GM12878 (cell line): ENCODE results near the gene ASMTL. TPM values are rescaled to one million over a fixed set of nuclear protein-coding genes. Genes with fewer than 3 reads are reported as not detected.

Experiments
- CEBPB ChIP-seq, 2 experiments: fragments of 150-350 bp in 1 of 2; IDR thresholded peaks; 2 replicates each; pipeline ENCODE4 v1.6.1; 2012 to 2014; ENCODE audit warnings: low read depth in 2 of 2, low read length in 2 of 2, borderline replicate concordance in 1 of 2, inconsistent platforms in 1 of 2
- E2F8 ChIP-seq: fragments of 450-650 bp; IDR thresholded peaks from 2 replicates; pipeline ENCODE4 v1.6.1; 2018; ENCODE audit warnings: mild to moderate bottlenecking, low read depth, moderate library complexity; ENCODE audit not compliant: partially characterized antibody
- EED ChIP-seq: sonication (generic); IDR thresholded peaks from 2 replicates; pipeline ENCODE4 v1.6.1; 2016; ENCODE audit warnings: antibody characterized with exemption, low read depth
- EP300 ChIP-seq, 2 experiments: fragments of 150-350 bp in 1 of 2; IDR thresholded peaks; 2 replicates each; pipeline ENCODE4 v1.6.1; 2011 to 2012; ENCODE audit warnings: low read depth in 2 of 2, low read length in 2 of 2, borderline replicate concordance in 1 of 2, improper control_type of control experiment in 1 of 2, inconsistent platforms in 1 of 2; ENCODE audit not compliant: control insufficient read depth in 1 of 2
- FOS ChIP-seq: IDR thresholded peaks from 3 replicates; pipeline ENCODE4 v1.6.1; 2011; ENCODE audit warnings: borderline replicate concordance; ENCODE audit not compliant: insufficient read length; ENCODE audit errors: extremely low read depth
- GATAD2B ChIP-seq: fragments of 450-650 bp; conservative IDR thresholded peaks from 2 replicates; pipeline ENCODE4 v1.6.1; 2017; ENCODE audit warnings: low read depth, mild to moderate bottlenecking, moderate library complexity
- HDAC6 ChIP-seq: fragments of 200-600 bp; sonication (generic); IDR thresholded peaks from one replicate; pipeline ENCODE4 v1.8.0; 2017; ENCODE audit warnings: antibody characterized with exemption; ENCODE audit not compliant: unreplicated experiment
- IRF4 ChIP-seq: IDR thresholded peaks from 2 replicates; pipeline ENCODE4 v1.6.1; 2011; ENCODE audit warnings: low read depth, low read length
- MEF2A ChIP-seq: IDR thresholded peaks from 2 replicates; pipeline ENCODE4 v1.6.1; 2011; ENCODE audit warnings: low read depth, mild to moderate bottlenecking, low read length, moderate library complexity; ENCODE audit not compliant: insufficient read depth
- MTA2 ChIP-seq: fragments of 450-650 bp; IDR thresholded peaks from 2 replicates; pipeline ENCODE4 v1.6.1; 2016; ENCODE audit warnings: low read depth, mild to moderate bottlenecking, moderate library complexity
- PKNOX1 ChIP-seq: fragments of 450-650 bp; IDR thresholded peaks from 2 replicates; pipeline ENCODE4 v1.6.1; 2016; ENCODE audit warnings: mild to moderate bottlenecking
- PML ChIP-seq: IDR thresholded peaks from 2 replicates; pipeline ENCODE4 v1.6.1; 2012; ENCODE audit warnings: low read length, inconsistent platforms
- RBBP5 ChIP-seq: fragments of 200-600 bp; sonication (generic); conservative IDR thresholded peaks from 2 replicates; pipeline ENCODE4 v1.6.1; 2016
- REST ChIP-seq: IDR thresholded peaks from 2 replicates; pipeline ENCODE4 v1.6.1; 2012; ENCODE audit warnings: mild to moderate bottlenecking, low read depth, low read length
- RFX5 ChIP-seq: IDR thresholded peaks from 2 replicates; pipeline ENCODE4 v1.6.1; 2011; ENCODE audit warnings: low read depth, low read length, improper control_type of control experiment
- SP1 ChIP-seq: IDR thresholded peaks from one replicate; pipeline ENCODE4 v1.6.1; 2011; ENCODE audit warnings: low read depth, low read length
- SRF ChIP-seq, 2 experiments: IDR thresholded peaks; 2 replicates each; pipeline ENCODE4 v1.6.1; 2011; ENCODE audit warnings: low read depth in 2 of 2, low read length in 2 of 2, mild to moderate bottlenecking in 1 of 2, moderate library complexity in 1 of 2
- SUPT20H ChIP-seq: IDR thresholded peaks from 2 replicates; pipeline ENCODE4 v1.6.1; 2011; ENCODE audit warnings: low read depth, mild to moderate bottlenecking, low read length, moderate library complexity, borderline replicate concordance; ENCODE audit not compliant: control insufficient read depth
- TARDBP ChIP-seq: IDR thresholded peaks from 2 replicates; pipeline ENCODE4 v1.6.1; 2016; ENCODE audit warnings: borderline replicate concordance
- TBL1XR1 ChIP-seq: IDR thresholded peaks from 2 replicates; pipeline ENCODE4 v1.6.1; 2012; ENCODE audit warnings: low read depth, low read length, improper control_type of control experiment
- TCF3 ChIP-seq: IDR thresholded peaks from 2 replicates; pipeline ENCODE4 v1.6.1; 2012; ENCODE audit warnings: low read depth, mild to moderate bottlenecking, low read length, borderline replicate concordance; ENCODE audit not compliant: insufficient read depth
- TCF7 ChIP-seq: IDR thresholded peaks from 2 replicates; pipeline ENCODE4 v1.6.1; 2014; ENCODE audit warnings: antibody characterized with exemption, borderline replicate concordance
- YBX1 ChIP-seq: fragments of 450-650 bp; IDR thresholded peaks from 2 replicates; pipeline ENCODE4 v1.6.1; 2016; ENCODE audit warnings: antibody characterized with exemption
- ZNF217 ChIP-seq: fragments of 450-650 bp; IDR thresholded peaks from 2 replicates; pipeline ENCODE4 v1.6.1; 2017; ENCODE audit warnings: antibody characterized with exemption, mild to moderate bottlenecking
- ZNF622 ChIP-seq: fragments of 450-650 bp; IDR thresholded peaks from 2 replicates; pipeline ENCODE4 v1.6.1; 2017; ENCODE audit warnings: mild to moderate bottlenecking, inconsistent platforms
- polyA plus RNA-seq, 11 experiments: library from polyadenylated mRNA; depleted of rRNA in 4 of 11; unstranded in 6 of 11; stranded (reverse) in 5 of 11; fragments of >200 nt; fragmentation: Nextera tagmentation in 4 of 11; fragmentation: Illumina TruSeq in 1 of 11; extraction: Ambion mirVana in 4 of 11; extraction: Trizol in 1 of 11; gene quantifications; 1 replicate in 1 of 11; 2 replicates in 10 of 11; pipeline versions ENCODE4 v1.2.1 to v1.2.3, GENCODE V29; 2011 to 2016; ENCODE audit warnings: inconsistent platforms in 2 of 11, missing spikeins in 2 of 11, low read depth in 1 of 11
- total RNA-seq, 4 experiments: library from RNA; depleted of rRNA in 3 of 4; stranded (reverse); fragments of >200 nt in 3 of 4; fragmentation: Illumina TruSeq in 1 of 4; extraction: Trizol in 1 of 4; gene quantifications; 2 replicates each; pipeline versions ENCODE4 v1.2.1 to v1.2.3, GENCODE V29; 2013 to 2021

Gene ASMTL
- total and polyA plus RNA-seq, 10 of the 15 experiments (the other 5 are each of a cell fraction or from before 2014, with no cell fraction given) = 1.6 to 51.9 (median 32.1) TPM

GRCh38 chrX:1493877-1494510 is 41.3 kb upstream of the ASMTL start (continued):
- TF ChIP-seq REST (no peak), TCF7 (no peak), PKNOX1 (no peak; the same call in 1 of the 2 replicates), MEF2A (0 out of 2 replicates have a peak, but pooled peaks have one; percentile 4), ZNF622 (no peak), FOS (no peak), EED (peak; percentile 87), SRF (IDR thresholded peaks at IDR 0.05; ENCODE audit: low read depth in 2 of 2, low read length in 2 of 2) (no peak), EP300 (IDR thresholded peaks at IDR 0.05; ENCODE audit: borderline replicate concordance in 1 of 2, control insufficient read depth in 1 of 2, low read depth in 2 of 2, low read length in 2 of 2) (peak; percentile 12 to 48; a peak in 2 of 4 replicates), GATAD2B (peak; percentile 51; the same call in 1 of the 2 replicates), SP1 (no peak), HDAC6 (no peak), PML (peak; percentile 62; the same call in 1 of the 2 replicates), TCF3 (no peak), SUPT20H (no peak), TBL1XR1 (no peak), IRF4 (no peak), CEBPB (IDR thresholded peaks at IDR 0.05; ENCODE audit: borderline replicate concordance in 1 of 2, low read depth in 2 of 2, low read length in 2 of 2) (no peak), YBX1 (no peak), RFX5 (no peak), MTA2 (no peak), ZNF217 (no peak), RBBP5 (no peak), E2F8 (no peak), TARDBP (no peak)
